Esophagus squamous epithelium (tissue), 5 donors: ENCODE data around the gene GJD3. TPM values are rescaled to one million over a fixed set of nuclear protein-coding genes. Genes with fewer than 3 reads are reported as not detected.

Experiments
- DNase-seq: peaks from one replicate; lab custom pipeline; 2025; lab: John Stamatoyannopoulos, UW
- H3K27ac ChIP-seq, 4 donors: fragments of 200-600 bp; sonication (generic); one replicate each; pipeline ENCODE4 v1.5.1; 2016 to 2019; ENCODE audit warnings: mild to moderate bottlenecking in 1 of 4
- H3K27me3 ChIP-seq, 4 donors: fragments of 200-600 bp; sonication (generic); 1 replicate in 3 of 4; 2 replicates in 1 of 4; pipeline versions ENCODE4 v1.5.1 to v1.6.0; 2017 to 2021; ENCODE audit warnings: antibody characterized with exemption in 1 of 4
- H3K36me3 ChIP-seq, 3 donors: fragments of 200-600 bp; sonication (generic); one replicate each; pipeline ENCODE4 v1.5.1; 2016 to 2019
- H3K4me1 ChIP-seq, 3 donors: fragments of 200-600 bp; sonication (generic); one replicate each; pipeline ENCODE4 v1.5.1; 2017 to 2019
- H3K4me3 ChIP-seq, 4 donors: fragments of 200-600 bp; sonication (generic); 1 replicate in 3 of 4; 2 replicates in 1 of 4; pipeline ENCODE4 v1.5.1; 2016 to 2019; ENCODE audit warnings: mild to moderate bottlenecking in 2 of 4, moderate library complexity in 1 of 4
- H3K9me3 ChIP-seq, 3 donors: fragments of 200-600 bp; sonication (generic); one replicate each; pipeline ENCODE4 v1.5.1; 2016 to 2019
- POLR2A ChIP-seq, 4 donors: fragments of 450-650 bp; IDR thresholded peaks; one replicate each; pipeline ENCODE4 v1.6.1; 2017; ENCODE audit warnings: antibody characterized with exemption in 4 of 4, mild to moderate bottlenecking in 4 of 4, moderate library complexity in 3 of 4
- WGBS, 2 donors: methylation state at CpG; one replicate each; pipeline ENCODE4 v1.1.5; 2018; 5-methylcytosine and 5-hydroxymethylcytosine counted together
- intact Hi-C: fragments of 100-400 bp; cut with DNase I; formaldehyde crosslinking; loops from one replicate; pipeline ENCODE4 v1.15.0; 2022
- total RNA-seq, 4 donors: library from RNA; depleted of rRNA; stranded (reverse); fragments of >200 nt; gene quantifications; one replicate each; pipeline ENCODE4 v1.1.0, GENCODE V29; 2016
- TF ChIP-seq, protein P1 (sequence below), 6 experiments: fragments of 450-650 bp in 4 of 6; fragments of 200-600 bp in 2 of 6; sonication (generic) in 2 of 6; IDR thresholded peaks; one replicate each; pipeline ENCODE4 v1.5.1; 2016 to 2019; ENCODE audit warnings: antibody characterized with exemption in 6 of 6, mild to moderate bottlenecking in 4 of 6, moderate library complexity in 4 of 6
- donor health status: DM: yes; HTN: yes; CAD: no.

GJD3 gene
- total RNA-seq, 4 donors from 2014 or later, result 0.38 to 1.7 (median 0.47) TPM; not detected in 1

DNA sequence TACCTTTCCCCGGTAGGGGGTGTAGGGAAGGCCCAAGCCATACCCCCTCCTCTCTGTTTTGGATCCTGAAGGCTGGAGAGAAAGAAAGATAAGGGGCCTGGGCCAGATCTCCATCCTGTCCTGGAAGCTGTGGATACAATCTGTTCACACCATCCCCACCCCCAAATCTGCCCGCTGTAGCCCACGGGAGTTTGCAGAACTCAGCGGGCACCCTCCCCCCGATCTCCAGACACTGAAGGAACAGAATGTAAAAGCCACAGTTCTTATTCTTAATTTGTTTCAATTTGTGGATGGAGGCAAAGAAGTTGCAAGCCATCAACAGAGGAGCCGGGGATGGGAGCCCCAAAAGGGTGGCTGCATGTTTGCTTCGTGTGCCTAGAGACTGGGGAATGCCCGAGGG lies 27.2 kb downstream of the GJD3 start:
- Histone ChIP-seq H3K27ac (peak overlapping the region in 2 of 4 donors; percentile 21 to 25), H3K27me3 (no peaks in the 10 kb centered on the region), H3K36me3 (no peaks in the 10 kb centered on the region), H3K4me3 (no peak overlapping the region), H3K9me3 (no peaks in the 10 kb centered on the region), H3K4me1 (peaks cover 27 to 99% (median 69%) of the 10 kb centered on the region in 3 donors)
- no peak for DNase-seq
- intact Hi-C loops, result no loop called here
- 60 to 66% methylated on average over 3 to 6 of the region's 8 CpGs for WGBS, 2 donors
- TF ChIP-seq, protein P1, sequence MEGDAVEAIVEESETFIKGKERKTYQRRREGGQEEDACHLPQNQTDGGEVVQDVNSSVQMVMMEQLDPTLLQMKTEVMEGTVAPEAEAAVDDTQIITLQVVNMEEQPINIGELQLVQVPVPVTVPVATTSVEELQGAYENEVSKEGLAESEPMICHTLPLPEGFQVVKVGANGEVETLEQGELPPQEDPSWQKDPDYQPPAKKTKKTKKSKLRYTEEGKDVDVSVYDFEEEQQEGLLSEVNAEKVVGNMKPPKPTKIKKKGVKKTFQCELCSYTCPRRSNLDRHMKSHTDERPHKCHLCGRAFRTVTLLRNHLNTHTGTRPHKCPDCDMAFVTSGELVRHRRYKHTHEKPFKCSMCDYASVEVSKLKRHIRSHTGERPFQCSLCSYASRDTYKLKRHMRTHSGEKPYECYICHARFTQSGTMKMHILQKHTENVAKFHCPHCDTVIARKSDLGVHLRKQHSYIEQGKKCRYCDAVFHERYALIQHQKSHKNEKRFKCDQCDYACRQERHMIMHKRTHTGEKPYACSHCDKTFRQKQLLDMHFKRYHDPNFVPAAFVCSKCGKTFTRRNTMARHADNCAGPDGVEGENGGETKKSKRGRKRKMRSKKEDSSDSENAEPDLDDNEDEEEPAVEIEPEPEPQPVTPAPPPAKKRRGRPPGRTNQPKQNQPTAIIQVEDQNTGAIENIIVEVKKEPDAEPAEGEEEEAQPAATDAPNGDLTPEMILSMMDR (IDR thresholded peaks at IDR 0.05), result no peak
- TF ChIP-seq POLR2A (IDR thresholded peaks at IDR 0.05), result no peak

DNA sequence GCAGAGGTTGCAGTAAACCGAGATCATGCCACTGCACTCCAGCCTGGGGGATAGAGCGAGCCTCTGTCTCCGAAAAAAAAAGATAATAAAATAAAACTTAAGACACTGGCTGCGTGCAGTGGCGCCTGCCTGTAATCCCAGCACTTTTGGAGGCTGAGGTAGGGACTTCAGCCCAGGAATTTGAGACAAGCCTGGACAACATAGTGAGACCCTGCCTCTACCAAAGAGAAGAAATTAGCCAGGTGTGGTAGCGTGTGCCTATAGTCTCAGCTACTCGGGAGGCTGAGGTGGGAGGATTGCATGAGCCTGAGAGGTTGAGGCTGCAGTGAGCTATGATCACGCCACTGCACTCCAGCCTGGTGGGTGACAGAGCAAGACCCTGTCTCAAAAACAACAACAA lies 28.9 kb downstream of the GJD3 start:
- Histone ChIP-seq H3K4me3 (no peak overlapping the region), H3K4me1 (peaks cover 42 to 100% (median 85%) of the 10 kb centered on the region in 3 donors), H3K27ac (peak overlapping the region in 3 of 4 donors; percentile 58 to 77 (median 68)), H3K36me3 (peaks cover 0 to 11% (median 0%) of the 10 kb centered on the region in 3 donors), H3K9me3 (no peaks in the 10 kb centered on the region), H3K27me3 (no peaks in the 10 kb centered on the region)
- TF ChIP-seq, protein P1 (IDR thresholded peaks at IDR 0.05), result no peak
- no peak for TF ChIP-seq POLR2A (IDR thresholded peaks at IDR 0.05)
- 61 to 77% methylated on average over 7 to 8 of the region's 8 CpGs for WGBS, 2 donors
- no peak for DNase-seq
- intact Hi-C loops, result no loop called here

DNA sequence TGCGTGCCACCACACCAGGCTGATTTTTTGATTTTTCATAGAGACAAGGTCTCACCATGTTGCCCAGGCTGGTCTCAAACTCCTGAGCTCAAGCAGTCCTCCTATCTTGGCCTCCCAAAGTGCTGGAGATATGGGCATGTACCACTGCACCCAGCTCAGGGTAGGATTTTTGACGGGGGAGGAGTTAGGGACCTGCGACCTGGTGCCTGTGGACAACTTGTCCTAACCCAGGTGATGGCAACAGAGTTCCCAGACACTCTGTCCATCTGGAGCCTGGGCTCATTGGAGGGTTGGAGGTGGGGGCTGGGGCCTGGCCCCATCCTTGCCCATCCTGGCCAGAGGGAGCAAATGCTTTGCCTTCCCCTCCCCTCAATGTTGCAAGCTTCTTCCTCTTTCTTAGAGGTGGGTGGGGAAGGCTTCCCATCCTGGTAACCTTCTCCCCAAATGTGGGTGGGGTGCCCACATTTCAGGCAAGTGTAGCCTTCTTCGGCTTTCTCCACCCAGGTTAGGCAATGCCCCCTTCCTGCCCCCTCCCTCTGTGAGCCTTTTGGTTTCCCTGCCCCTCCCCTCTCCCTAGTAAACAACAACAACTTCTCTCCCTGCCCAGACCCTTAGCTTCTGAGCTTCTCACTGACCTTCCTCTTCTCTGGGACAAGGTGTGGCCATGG lies 30.6 kb downstream of the GJD3 start:
- H3K9me3 ChIP-seq, result no peaks in the 10 kb centered on the region
- 65 to 83% methylated on average over 2 of the region's 4 CpGs for WGBS, 2 donors
- peaks cover 49 to 100% (median 87%) of the 10 kb centered on the region in 3 donors for H3K4me1 ChIP-seq
- TF ChIP-seq POLR2A (IDR thresholded peaks at IDR 0.05), result no peak
- TF ChIP-seq, protein P1 (IDR thresholded peaks at IDR 0.05), result no peak
- peaks cover 0 to 11% (median 0%) of the 10 kb centered on the region in 3 donors for H3K36me3 ChIP-seq
- intact Hi-C loops, result no loop called here
- H3K27me3 ChIP-seq, result no peaks in the 10 kb centered on the region
- DNase-seq, result no peak
- no peak overlapping the region for H3K4me3 ChIP-seq
- peak overlapping the region in 3 of 4 donors; percentile 58 to 77 (median 68) for H3K27ac ChIP-seq

DNA sequence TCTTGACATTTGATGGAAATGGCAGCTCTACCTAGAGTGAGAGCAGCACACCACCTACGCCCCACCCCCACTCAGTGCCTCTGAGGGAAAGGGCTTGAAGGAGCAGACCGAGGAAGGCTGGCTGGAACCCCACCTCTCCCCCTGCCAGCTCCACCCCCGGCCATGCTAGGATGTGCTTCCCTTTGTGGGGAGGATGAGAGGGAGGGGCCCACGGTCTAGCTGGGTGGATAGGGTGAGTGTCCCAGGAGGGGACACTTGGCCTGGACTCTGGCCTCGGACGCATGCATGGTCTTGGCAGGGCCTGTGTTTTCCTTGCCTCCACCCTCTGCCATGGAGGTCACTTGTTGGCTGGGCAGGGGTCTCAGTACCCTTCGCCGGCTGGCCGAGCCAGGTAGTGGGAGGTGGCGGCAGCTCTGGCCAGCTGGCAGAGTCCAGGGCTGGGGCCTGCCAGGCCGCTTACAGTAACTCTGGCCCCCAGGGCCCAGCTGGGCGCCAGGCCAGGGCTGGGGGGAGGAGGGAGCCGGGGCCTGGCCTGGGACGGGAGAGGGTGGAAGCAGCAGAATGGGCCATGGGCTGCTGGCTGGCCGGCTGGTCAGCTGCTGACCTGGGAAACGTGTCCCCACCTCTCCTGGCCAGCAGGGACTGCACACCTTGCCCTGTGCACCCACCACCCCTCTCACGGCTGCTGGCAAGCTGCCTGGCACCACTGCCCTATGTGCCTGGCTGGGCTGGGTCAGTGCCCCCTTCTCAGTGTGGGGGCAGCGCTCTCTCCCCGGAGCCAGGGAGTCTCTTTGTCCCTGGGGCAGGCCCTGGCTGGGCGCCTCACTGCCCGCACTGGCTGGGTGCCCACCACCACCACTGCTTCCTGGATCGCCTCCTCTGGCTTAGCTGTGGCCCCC lies 32.5 kb downstream of the GJD3 start:
- H3K4me3 ChIP-seq, result peak overlapping the region in 1 of 4 donors; percentile 38
- H3K4me1 ChIP-seq, result peaks cover 61 to 100% (median 91%) of the 10 kb centered on the region in 3 donors
- DNase-seq, result no peak
- 16 to 21% methylated on average over 4 to 7 of the region's 22 CpGs for WGBS, 2 donors
- peak overlapping the region; percentile 63 to 88 (median 76) for H3K27ac ChIP-seq
- intact Hi-C loops, result no loop called here
- TF ChIP-seq, protein P1 (IDR thresholded peaks at IDR 0.05), result peak in 1 of 6 experiments; percentile 4
- no peak for TF ChIP-seq POLR2A (IDR thresholded peaks at IDR 0.05)
- H3K36me3 ChIP-seq, result peaks cover 0 to 11% (median 0%) of the 10 kb centered on the region in 3 donors
- no peaks in the 10 kb centered on the region for H3K27me3 ChIP-seq
- H3K9me3 ChIP-seq, result no peaks in the 10 kb centered on the region
